Spleen (tissue), 7 donors: Measurements from ENCODE around the gene PLA2G6.
"Not testable (repeated sequence)": the region's sequence is repeated elsewhere in the genome, so short reads cannot be mapped to it uniquely, and the experiment has no call there.

Experiments
- CTCF ChIP-seq, 11 experiments: fragments of 200-600 bp in 7 of 11; fragments of 450-650 bp in 4 of 11; sonication (generic) in 4 of 11; IDR thresholded peaks in 8 of 11; conservative IDR thresholded peaks in 3 of 11; 1 replicate in 7 of 11; 2 replicates in 4 of 11; pipeline versions ENCODE4 v1.4.0 to v1.8.0; 2016 to 2021; ENCODE audit warnings: antibody characterized with exemption in 11 of 11, inconsistent platforms in 4 of 11, mild to moderate bottlenecking in 1 of 11
- POLR2AphosphoS5 ChIP-seq, 3 donors: sonication (generic); formaldehyde crosslinking; IDR thresholded peaks; one replicate each; pipeline ENCODE4 v1.5.1; 2017; ENCODE audit warnings: antibody characterized with exemption in 3 of 3
- donor health status: DM: no; HTN: no; CAD: no; lungs with moderate emphysema.
- donor health status: DM: no; HTN: no; CAD: no.
- donor health status: DM: no; HTN: no; CAD: no.

- not testable (repeated sequence) for TF ChIP-seq CTCF (IDR thresholded peaks at IDR 0.05 in 8 of 11, conservative IDR thresholded peaks at IDR 0.05 in 3 of 11); POLR2AphosphoS5 (IDR thresholded peaks at IDR 0.05)
These were observed 64.1 kb downstream of the PLA2G6 start for GRCh38 chr22:38117556-38117955.
